ENCODE results near the gene ETAA1. TPM values are rescaled to one million over a fixed set of nuclear protein-coding genes. Genes with fewer than 3 reads are reported as not detected.

The ETAA1 gene
- total RNA-seq, 1 experiment from 2014 or later: 27.3 TPM

DNA sequence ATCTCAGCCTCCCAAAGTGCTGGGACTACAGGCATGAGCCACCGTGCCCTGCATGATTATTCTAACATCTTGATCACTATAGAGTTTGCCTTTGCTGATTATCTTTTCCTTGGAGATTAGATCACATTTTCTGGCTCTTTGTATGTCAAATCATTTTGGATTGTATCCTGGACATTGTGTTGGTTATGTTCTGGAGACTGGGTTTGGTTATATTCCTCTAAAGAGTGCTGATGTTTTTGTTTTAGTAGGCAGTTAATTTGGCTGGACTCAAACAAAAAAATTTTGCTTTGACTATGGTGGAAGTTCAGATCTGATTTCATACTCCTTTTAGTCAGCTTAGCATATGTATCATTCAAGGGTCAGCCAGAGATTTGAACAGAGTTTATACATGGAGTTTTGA is 26.4 kb downstream of the ETAA1 start:
- Mint-ChIP-seq H3K4me1 (no peaks in the 10 kb centered on the region), H3K9me3 (peaks cover 16% of the 10 kb centered on the region), H3K27ac (no peak overlapping the region), H3K27me3 (ENCODE audit: low read depth) (no peaks in the 10 kb centered on the region; the same call in 1 of the 2 replicates), H3K36me3 (peaks cover 15% of the 10 kb centered on the region), H3K4me3 (no peak overlapping the region)
- no peak for DNase-seq (ENCODE audit: low spot score)
- no peak for ATAC-seq
- no peak for TF ChIP-seq ZNF219 (CRISPR knock-in tag; IDR thresholded peaks at IDR 0.05; ENCODE audit: borderline replicate concordance)
- TF ChIP-seq EMX1 (CRISPR knock-in tag; IDR thresholded peaks at IDR 0.05): no peak
- ChIA-PET POLR2A (no interaction called here), CTCF (no interaction called here)

DNA sequence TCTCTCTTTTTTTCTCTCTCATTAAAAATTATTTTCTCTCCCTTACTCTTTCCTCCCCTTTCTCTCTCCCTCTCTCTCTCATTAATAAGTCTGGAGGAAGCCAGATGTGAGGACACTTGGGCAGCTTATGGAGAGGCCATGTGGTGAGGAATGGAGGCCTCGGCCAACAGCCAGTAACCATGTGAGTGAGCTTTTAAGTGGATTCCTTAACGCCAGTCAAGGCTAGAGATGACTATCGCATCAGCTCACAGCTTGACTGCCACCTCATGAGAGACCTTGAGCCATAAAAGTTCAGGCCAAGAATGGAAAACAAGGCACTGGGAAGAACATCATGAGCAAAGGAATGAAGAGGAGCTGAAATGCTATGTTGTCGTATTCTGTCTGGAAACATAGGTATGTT is 39.1 kb downstream of the ETAA1 start:
- H3K4me3 Mint-ChIP-seq: no peak overlapping the region
- H3K36me3 Mint-ChIP-seq: no peaks in the 10 kb centered on the region
- TF ChIP-seq, protein P1, sequence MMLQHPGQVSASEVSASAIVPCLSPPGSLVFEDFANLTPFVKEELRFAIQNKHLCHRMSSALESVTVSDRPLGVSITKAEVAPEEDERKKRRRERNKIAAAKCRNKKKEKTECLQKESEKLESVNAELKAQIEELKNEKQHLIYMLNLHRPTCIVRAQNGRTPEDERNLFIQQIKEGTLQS (CRISPR knock-in tag; conservative IDR thresholded peaks at IDR 0.05): no peak
- TF ChIP-seq ZNF671 (CRISPR knock-in tag; IDR thresholded peaks at IDR 0.05) (no peak), OVOL2 (CRISPR knock-in tag; IDR thresholded peaks at IDR 0.05; ENCODE audit: borderline replicate concordance) (no peak)
- TF ChIP-seq, protein P2, sequence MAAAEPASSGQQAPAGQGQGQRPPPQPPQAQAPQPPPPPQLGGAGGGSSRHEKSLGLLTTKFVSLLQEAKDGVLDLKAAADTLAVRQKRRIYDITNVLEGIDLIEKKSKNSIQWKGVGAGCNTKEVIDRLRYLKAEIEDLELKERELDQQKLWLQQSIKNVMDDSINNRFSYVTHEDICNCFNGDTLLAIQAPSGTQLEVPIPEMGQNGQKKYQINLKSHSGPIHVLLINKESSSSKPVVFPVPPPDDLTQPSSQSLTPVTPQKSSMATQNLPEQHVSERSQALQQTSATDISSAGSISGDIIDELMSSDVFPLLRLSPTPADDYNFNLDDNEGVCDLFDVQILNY (CRISPR knock-in tag; IDR thresholded peaks at IDR 0.05): no peak
- ChIA-PET POLR2A (no interaction called here), CTCF (no interaction called here)
- DNase-seq (ENCODE audit: low spot score) (no peak), ATAC-seq (no peak; the same call in 1 of the 2 replicates)
- H3K27ac Mint-ChIP-seq: no peak overlapping the region
- H3K4me1 Mint-ChIP-seq: peaks cover 23% of the 10 kb centered on the region
- H3K27me3 Mint-ChIP-seq (ENCODE audit: low read depth): no peaks in the 10 kb centered on the region
- H3K9me3 Mint-ChIP-seq: peaks cover 11% of the 10 kb centered on the region

DNA sequence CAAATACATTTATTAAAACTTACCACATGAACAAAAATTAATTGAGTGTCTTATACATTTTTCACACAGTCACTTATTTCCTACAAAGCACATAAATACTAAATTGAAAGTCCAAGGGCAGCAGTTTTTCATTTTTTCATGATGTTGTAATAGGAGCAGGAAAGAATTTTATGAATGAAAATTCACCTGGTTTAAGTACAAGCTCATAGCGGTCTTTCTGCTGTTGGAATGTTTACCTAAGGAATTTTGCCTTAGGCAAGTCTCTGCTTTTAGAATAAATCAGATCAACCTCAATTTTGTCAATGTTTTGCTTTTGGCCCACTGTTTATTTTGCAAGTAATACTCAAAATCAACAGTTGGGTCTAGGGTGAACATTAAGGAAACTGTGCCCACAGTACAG is 40.0 kb downstream of the ETAA1 start:
- Mint-ChIP-seq H3K27ac (no peak overlapping the region), H3K36me3 (no peaks in the 10 kb centered on the region), H3K9me3 (peaks cover 6% of the 10 kb centered on the region; the same call in 1 of the 2 replicates), H3K4me1 (peaks cover 23% of the 10 kb centered on the region), H3K27me3 (ENCODE audit: low read depth) (no peaks in the 10 kb centered on the region), H3K4me3 (no peak overlapping the region)
- ATAC-seq (no peak), DNase-seq (ENCODE audit: low spot score) (no peak)
- CTCF ChIA-PET: no interaction called here
- POLR2A ChIA-PET: no interaction called here
- no peak for TF ChIP-seq ZNF121 (CRISPR knock-in tag; IDR thresholded peaks at IDR 0.05)
- TF ChIP-seq CBFB (CRISPR knock-in tag; IDR thresholded peaks at IDR 0.05; ENCODE audit: low read depth): no peak
- TF ChIP-seq ZNF423 (CRISPR knock-in tag; IDR thresholded peaks at IDR 0.05): no peak
- TF ChIP-seq ZNF263 (CRISPR knock-in tag; IDR thresholded peaks at IDR 0.05; ENCODE audit: low read depth): no peak
- TF ChIP-seq, protein P3, sequence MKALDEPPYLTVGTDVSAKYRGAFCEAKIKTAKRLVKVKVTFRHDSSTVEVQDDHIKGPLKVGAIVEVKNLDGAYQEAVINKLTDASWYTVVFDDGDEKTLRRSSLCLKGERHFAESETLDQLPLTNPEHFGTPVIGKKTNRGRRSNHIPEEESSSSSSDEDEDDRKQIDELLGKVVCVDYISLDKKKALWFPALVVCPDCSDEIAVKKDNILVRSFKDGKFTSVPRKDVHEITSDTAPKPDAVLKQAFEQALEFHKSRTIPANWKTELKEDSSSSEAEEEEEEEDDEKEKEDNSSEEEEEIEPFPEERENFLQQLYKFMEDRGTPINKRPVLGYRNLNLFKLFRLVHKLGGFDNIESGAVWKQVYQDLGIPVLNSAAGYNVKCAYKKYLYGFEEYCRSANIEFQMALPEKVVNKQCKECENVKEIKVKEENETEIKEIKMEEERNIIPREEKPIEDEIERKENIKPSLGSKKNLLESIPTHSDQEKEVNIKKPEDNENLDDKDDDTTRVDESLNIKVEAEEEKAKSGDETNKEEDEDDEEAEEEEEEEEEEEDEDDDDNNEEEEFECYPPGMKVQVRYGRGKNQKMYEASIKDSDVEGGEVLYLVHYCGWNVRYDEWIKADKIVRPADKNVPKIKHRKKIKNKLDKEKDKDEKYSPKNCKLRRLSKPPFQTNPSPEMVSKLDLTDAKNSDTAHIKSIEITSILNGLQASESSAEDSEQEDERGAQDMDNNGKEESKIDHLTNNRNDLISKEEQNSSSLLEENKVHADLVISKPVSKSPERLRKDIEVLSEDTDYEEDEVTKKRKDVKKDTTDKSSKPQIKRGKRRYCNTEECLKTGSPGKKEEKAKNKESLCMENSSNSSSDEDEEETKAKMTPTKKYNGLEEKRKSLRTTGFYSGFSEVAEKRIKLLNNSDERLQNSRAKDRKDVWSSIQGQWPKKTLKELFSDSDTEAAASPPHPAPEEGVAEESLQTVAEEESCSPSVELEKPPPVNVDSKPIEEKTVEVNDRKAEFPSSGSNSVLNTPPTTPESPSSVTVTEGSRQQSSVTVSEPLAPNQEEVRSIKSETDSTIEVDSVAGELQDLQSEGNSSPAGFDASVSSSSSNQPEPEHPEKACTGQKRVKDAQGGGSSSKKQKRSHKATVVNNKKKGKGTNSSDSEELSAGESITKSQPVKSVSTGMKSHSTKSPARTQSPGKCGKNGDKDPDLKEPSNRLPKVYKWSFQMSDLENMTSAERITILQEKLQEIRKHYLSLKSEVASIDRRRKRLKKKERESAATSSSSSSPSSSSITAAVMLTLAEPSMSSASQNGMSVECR (CRISPR knock-in tag; IDR thresholded peaks at IDR 0.05; ENCODE audit: borderline replicate concordance): no peak
- TF ChIP-seq, protein P4, sequence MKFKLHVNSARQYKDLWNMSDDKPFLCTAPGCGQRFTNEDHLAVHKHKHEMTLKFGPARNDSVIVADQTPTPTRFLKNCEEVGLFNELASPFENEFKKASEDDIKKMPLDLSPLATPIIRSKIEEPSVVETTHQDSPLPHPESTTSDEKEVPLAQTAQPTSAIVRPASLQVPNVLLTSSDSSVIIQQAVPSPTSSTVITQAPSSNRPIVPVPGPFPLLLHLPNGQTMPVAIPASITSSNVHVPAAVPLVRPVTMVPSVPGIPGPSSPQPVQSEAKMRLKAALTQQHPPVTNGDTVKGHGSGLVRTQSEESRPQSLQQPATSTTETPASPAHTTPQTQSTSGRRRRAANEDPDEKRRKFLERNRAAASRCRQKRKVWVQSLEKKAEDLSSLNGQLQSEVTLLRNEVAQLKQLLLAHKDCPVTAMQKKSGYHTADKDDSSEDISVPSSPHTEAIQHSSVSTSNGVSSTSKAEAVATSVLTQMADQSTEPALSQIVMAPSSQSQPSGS (CRISPR knock-in tag; IDR thresholded peaks at IDR 0.05; ENCODE audit: borderline replicate concordance, low read depth): no peak
- TF ChIP-seq, protein P5, sequence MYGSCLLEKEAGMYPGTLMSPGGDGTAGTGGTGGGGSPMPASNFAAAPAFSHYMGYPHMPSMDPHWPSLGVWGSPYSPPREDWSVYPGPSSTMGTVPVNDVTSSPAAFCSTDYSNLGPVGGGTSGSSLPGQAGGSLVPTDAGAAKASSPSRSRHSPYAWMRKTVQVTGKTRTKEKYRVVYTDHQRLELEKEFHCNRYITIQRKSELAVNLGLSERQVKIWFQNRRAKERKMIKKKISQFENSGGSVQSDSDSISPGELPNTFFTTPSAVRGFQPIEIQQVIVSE (CRISPR knock-in tag; IDR thresholded peaks at IDR 0.05; ENCODE audit: borderline replicate concordance): no peak
- TF ChIP-seq TP53 (CRISPR knock-in tag; IDR thresholded peaks at IDR 0.05): no peak
- TF ChIP-seq KAT7 (CRISPR knock-in tag; IDR thresholded peaks at IDR 0.05; ENCODE audit: borderline replicate concordance): no peak
- TF ChIP-seq, protein P6, sequence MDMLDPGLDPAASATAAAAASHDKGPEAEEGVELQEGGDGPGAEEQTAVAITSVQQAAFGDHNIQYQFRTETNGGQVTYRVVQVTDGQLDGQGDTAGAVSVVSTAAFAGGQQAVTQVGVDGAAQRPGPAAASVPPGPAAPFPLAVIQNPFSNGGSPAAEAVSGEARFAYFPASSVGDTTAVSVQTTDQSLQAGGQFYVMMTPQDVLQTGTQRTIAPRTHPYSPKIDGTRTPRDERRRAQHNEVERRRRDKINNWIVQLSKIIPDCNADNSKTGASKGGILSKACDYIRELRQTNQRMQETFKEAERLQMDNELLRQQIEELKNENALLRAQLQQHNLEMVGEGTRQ (CRISPR knock-in tag; IDR thresholded peaks at IDR 0.05): no peak
- TF ChIP-seq TEAD1 (CRISPR knock-in tag; IDR thresholded peaks at IDR 0.05): no peak
- no peak for TF ChIP-seq TCF7 (CRISPR knock-in tag; IDR thresholded peaks at IDR 0.05; ENCODE audit: low read depth)
- no peak for TF ChIP-seq FOXK1 (CRISPR knock-in tag; IDR thresholded peaks at IDR 0.05)
- TF ChIP-seq, protein P7, sequence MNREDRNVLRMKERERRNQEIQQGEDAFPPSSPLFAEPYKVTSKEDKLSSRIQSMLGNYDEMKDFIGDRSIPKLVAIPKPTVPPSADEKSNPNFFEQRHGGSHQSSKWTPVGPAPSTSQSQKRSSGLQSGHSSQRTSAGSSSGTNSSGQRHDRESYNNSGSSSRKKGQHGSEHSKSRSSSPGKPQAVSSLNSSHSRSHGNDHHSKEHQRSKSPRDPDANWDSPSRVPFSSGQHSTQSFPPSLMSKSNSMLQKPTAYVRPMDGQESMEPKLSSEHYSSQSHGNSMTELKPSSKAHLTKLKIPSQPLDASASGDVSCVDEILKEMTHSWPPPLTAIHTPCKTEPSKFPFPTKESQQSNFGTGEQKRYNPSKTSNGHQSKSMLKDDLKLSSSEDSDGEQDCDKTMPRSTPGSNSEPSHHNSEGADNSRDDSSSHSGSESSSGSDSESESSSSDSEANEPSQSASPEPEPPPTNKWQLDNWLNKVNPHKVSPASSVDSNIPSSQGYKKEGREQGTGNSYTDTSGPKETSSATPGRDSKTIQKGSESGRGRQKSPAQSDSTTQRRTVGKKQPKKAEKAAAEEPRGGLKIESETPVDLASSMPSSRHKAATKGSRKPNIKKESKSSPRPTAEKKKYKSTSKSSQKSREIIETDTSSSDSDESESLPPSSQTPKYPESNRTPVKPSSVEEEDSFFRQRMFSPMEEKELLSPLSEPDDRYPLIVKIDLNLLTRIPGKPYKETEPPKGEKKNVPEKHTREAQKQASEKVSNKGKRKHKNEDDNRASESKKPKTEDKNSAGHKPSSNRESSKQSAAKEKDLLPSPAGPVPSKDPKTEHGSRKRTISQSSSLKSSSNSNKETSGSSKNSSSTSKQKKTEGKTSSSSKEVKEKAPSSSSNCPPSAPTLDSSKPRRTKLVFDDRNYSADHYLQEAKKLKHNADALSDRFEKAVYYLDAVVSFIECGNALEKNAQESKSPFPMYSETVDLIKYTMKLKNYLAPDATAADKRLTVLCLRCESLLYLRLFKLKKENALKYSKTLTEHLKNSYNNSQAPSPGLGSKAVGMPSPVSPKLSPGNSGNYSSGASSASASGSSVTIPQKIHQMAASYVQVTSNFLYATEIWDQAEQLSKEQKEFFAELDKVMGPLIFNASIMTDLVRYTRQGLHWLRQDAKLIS (CRISPR knock-in tag; IDR thresholded peaks at IDR 0.05; ENCODE audit: borderline replicate concordance): no peak

All from WTC11 (cell line).